GM12864 (cell line): Measurements from ENCODE around the gene VPS45.
"Not testable (repeated sequence)": the region's sequence is repeated elsewhere in the genome, so short reads cannot be mapped to it uniquely, and the experiment has no call there.

Experiments
- DNase-seq: peaks from one replicate; pipeline ENCODE4 v3.0.0-alpha.2; 2011; ENCODE audit warnings: low read depth
- H3K4me3 ChIP-seq: 2 replicates; pipeline ENCODE4 v1.5.1; 2011; ENCODE audit warnings: mild to moderate bottlenecking, low read depth, low read length, control low read depth
- CTCF ChIP-seq: IDR thresholded peaks from 2 replicates; pipeline ENCODE4 v1.5.1; 2011; ENCODE audit warnings: low read depth, mild to moderate bottlenecking, moderate library complexity, low read length, control low read depth, inconsistent platforms; ENCODE audit errors: missing control alignments

VPS45 gene

DNA sequence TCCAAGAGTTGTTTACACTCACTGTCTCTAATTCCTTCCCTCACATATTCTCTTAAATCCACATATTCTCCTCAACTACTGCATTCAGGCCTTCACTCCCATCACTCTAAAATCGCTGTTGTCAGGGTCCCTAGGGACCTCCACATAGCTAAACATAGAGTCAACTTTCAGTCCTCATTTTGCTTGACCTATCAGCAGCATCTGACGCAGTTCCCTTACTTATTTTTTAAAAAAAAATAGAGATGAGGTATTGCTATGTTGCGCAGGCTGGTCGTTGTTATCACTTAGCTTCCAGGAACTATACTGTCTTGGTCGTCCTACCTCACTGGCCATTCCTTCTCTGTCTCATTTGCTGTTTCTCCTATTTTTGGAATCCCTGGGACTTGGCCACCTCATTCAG is 70.5 kb downstream of the VPS45 start:
- TF ChIP-seq CTCF, result no peak
- H3K4me3 ChIP-seq, result no peak overlapping the region
- DNase-seq, result no peak

GRCh38 chr1:150141452-150141851 is 73.9 kb downstream of the VPS45 start:
- TF ChIP-seq CTCF, result no peak
- H3K4me3 ChIP-seq, result no peak overlapping the region
- DNase-seq, result no peak

- no peak for DNase-seq
- TF ChIP-seq CTCF, result no peak
- no peak overlapping the region for H3K4me3 ChIP-seq
These were observed 74.5 kb downstream of the VPS45 start for GRCh38 chr1:150142083-150142482.

GRCh38 chr1:150144606-150145005 is 77.0 kb downstream of the VPS45 start:
- no peak for DNase-seq
- no peak for TF ChIP-seq CTCF
- no peak overlapping the region for H3K4me3 ChIP-seq

GRCh38 chr1:150146016-150146415 is 78.4 kb downstream of the VPS45 start:
- H3K4me3 ChIP-seq, DNase-seq: not testable (repeated sequence)

GRCh38 chr1:150146849-150147542 is 79.4 kb downstream of the VPS45 start:
- no peak for DNase-seq
- no peak for TF ChIP-seq CTCF
- no peak overlapping the region for H3K4me3 ChIP-seq

DNA sequence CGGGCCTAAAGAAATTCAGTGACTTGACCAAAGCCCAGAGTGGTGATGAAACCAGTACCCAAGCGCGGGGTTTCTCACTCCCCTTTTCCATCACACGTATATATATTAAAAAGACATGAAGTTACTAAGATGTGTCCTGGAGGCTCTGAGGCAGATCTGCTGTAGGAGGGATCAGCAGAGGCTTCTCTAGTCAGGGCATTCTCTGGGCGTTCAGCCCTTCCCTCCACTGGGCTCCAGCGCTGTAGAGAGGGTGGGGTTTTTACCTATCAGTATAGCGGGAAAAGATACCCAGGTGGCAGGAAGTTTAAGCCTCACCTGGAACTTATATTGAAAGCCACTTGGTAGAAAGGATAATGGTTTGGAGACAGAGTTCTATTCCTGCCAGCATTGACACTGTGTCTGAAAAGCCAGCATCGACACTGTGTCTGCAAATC is 81.3 kb downstream of the VPS45 start:
- no peak for DNase-seq
- TF ChIP-seq CTCF, result no peak
- peak overlapping the region; percentile 96 for H3K4me3 ChIP-seq
